Measurements from ENCODE around the gene GMDS. TPM values are rescaled to one million over a fixed set of nuclear protein-coding genes. Genes with fewer than 3 reads are reported as not detected.

GMDS gene
- total RNA-seq, 1 donor from 2014 or later = 30.2 TPM

GRCh38 chr6:2086326-2086965, 159.0 kb downstream of the GMDS start:
- no peaks in the 10 kb centered on the region for H3K36me3 ChIP-seq
- intact Hi-C loops (cut with DNase I) = no loop called here
- H3K9me3 ChIP-seq = no peaks in the 10 kb centered on the region

GRCh38 chr6:2085657-2086056, 159.7 kb downstream of the GMDS start:
- Histone ChIP-seq H3K27me3 (no peaks in the 10 kb centered on the region), H3K9me3 (no peaks in the 10 kb centered on the region), H3K4me3 (no peak overlapping the region), H3K27ac (no peak overlapping the region), H3K36me3 (no peaks in the 10 kb centered on the region), H3K4me1 (no peaks in the 10 kb centered on the region)
- TF ChIP-seq CTCF (IDR thresholded peaks at IDR 0.05) = no peak
- no peak for TF ChIP-seq POLR2AphosphoS5 (IDR thresholded peaks at IDR 0.05; ENCODE audit: insufficient read depth in 1 of 2, low read depth in 1 of 2)
- TF ChIP-seq POLR2A (IDR thresholded peaks at IDR 0.05) = no peak
- DNase-seq (ENCODE audit: extremely low spot score in 2 of 2) = no peak
- intact Hi-C loops (cut with DNase I) = no loop called here

More at GRCh38 chr6:2086326-2086965, 159.0 kb downstream of the GMDS start:
- TF ChIP-seq POLR2A (IDR thresholded peaks at IDR 0.05) (no peak), POLR2AphosphoS5 (IDR thresholded peaks at IDR 0.05; ENCODE audit: insufficient read depth in 1 of 2, low read depth in 1 of 2) (no peak), CTCF (IDR thresholded peaks at IDR 0.05) (no peak)
- no peaks in the 10 kb centered on the region for H3K27me3 ChIP-seq
- no peak overlapping the region for H3K27ac ChIP-seq
- H3K4me3 ChIP-seq = no peak overlapping the region
- no peaks in the 10 kb centered on the region for H3K4me1 ChIP-seq
- no peak for DNase-seq (ENCODE audit: extremely low spot score in 2 of 2)

GRCh38 chr6:2081155-2082138, 164.0 kb downstream of the GMDS start:
- H3K27me3 ChIP-seq = no peaks in the 10 kb centered on the region
- TF ChIP-seq POLR2AphosphoS5 (IDR thresholded peaks at IDR 0.05; ENCODE audit: insufficient read depth in 1 of 2, low read depth in 1 of 2) = no peak
- no peak for TF ChIP-seq CTCF (IDR thresholded peaks at IDR 0.05)
- TF ChIP-seq POLR2A (IDR thresholded peaks at IDR 0.05) = no peak
- intact Hi-C loops (cut with DNase I) = no loop called here
- DNase-seq (ENCODE audit: extremely low spot score in 2 of 2) = no peak
- no peak overlapping the region for H3K27ac ChIP-seq
- H3K9me3 ChIP-seq = no peaks in the 10 kb centered on the region
- H3K36me3 ChIP-seq = no peaks in the 10 kb centered on the region
- no peak overlapping the region for H3K4me3 ChIP-seq
- H3K4me1 ChIP-seq = no peaks in the 10 kb centered on the region

- intact Hi-C loops (cut with DNase I) = no loop called here
- Histone ChIP-seq H3K27ac (no peak overlapping the region), H3K9me3 (no peaks in the 10 kb centered on the region), H3K36me3 (no peaks in the 10 kb centered on the region), H3K27me3 (no peaks in the 10 kb centered on the region), H3K4me1 (no peaks in the 10 kb centered on the region), H3K4me3 (no peak overlapping the region)
- TF ChIP-seq POLR2AphosphoS5 (IDR thresholded peaks at IDR 0.05; ENCODE audit: insufficient read depth in 1 of 2, low read depth in 1 of 2) (no peak), POLR2A (IDR thresholded peaks at IDR 0.05) (no peak), CTCF (IDR thresholded peaks at IDR 0.05) (no peak)
- DNase-seq (ENCODE audit: extremely low spot score in 2 of 2) = no peak
Measured at GRCh38 chr6:2078888-2079287, 166.5 kb downstream of the GMDS start.

Measured in vagina (tissue), 2 donors.